HT1080 (cell line): ENCODE results near the gene NOP16. TPM values are rescaled to one million over a fixed set of nuclear protein-coding genes. Genes with fewer than 3 reads are reported as not detected.

Experiments used
- DNase-seq: peaks from one replicate; pipeline ENCODE4 v3.0.0-alpha.2; 2015; ENCODE audit warnings: low read depth
- polyA plus RNA-seq, 2 experiments: library from polyadenylated mRNA; depleted of rRNA; stranded (reverse); fragments of >200 nt; gene quantifications; 2 replicates each; pipeline ENCODE4 v1.2.3, GENCODE V29; 2015
- total RNA-seq: library from RNA; depleted of rRNA; stranded (reverse); fragments of >200 nt; shearing (Covaris generic); gene quantifications from 2 replicates; pipeline ENCODE4 v1.2.3, GENCODE V29; 2014; rRNA removed

Gene NOP16, protein sequence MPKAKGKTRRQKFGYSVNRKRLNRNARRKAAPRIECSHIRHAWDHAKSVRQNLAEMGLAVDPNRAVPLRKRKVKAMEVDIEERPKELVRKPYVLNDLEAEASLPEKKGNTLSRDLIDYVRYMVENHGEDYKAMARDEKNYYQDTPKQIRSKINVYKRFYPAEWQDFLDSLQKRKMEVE
- total RNA-seq, result 88.6 and 94.4 TPM in 2 replicates
- 79.6 and 92.1 TPM in 2 replicates for polyA plus RNA-seq (2015; cell fraction: cytosol; rRNA removed)
- polyA plus RNA-seq (2015; cell fraction: nucleus; rRNA removed), result 91.6 and 110 TPM in 2 replicates

DNA sequence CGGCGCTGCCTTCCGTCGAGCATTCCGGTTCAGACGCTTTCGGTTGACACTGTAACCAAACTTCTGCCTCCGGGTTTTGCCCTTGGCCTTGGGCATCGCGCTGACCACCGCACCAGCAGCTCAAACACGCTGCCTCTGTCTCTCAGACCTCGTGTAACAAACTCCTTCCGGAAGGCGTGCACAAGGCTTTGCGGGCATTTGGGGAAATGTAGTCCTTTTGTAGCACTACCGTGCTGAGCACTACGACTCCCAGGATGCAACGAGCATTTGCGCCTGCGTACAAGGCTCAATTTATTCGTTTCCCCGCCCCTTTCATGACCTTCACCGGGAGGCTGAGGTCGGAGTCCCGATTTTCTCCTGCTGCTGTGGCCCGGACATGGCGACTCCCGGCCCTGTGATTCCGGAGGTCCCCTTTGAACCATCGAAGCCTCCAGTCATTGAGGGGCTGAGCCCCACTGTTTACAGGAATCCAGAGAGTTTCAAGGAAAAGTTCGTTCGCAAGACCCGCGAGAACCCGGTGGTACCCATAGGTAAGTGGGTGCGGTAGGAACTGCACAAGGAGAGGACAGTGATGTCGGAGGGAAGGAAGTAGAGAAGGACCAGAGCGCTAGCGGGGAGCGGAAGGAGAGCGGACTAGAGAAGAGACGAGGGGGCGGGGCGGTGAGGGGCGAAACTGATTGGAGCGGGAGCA is at the start of gene NOP16, which contains the start of gene HIGD2A:
TSS of gene NOP16 (minus strand) at position 155 of the 691 bp plus-strand sequence. CDS start at position 96, 59 bp downstream.
TSS of gene HIGD2A (plus strand) at position 308 of the 691 bp plus-strand sequence. CDS start at position 377, 69 bp downstream.
- peak; percentile 95 for DNase-seq

DNA sequence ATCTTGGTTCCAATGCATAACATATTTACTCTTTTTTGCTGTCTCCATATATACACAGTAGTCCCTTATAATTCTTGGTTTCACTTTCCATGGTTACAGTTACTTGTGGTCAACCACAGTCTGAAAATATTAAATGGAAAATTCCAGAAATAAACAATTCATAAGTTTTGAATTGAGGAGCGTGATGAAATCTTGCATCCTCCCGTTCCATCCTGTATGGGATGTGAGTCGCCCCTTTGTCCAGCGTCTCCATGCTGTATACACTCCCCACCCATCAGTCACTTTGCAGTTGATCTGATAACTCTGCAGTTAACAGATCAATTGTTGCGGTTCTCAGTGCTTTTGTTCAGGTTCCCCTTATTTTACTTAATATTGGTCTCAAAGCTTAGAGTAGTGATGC is 48.3 kb upstream of the NOP16 start:
- peak; percentile 85 for DNase-seq

DNA sequence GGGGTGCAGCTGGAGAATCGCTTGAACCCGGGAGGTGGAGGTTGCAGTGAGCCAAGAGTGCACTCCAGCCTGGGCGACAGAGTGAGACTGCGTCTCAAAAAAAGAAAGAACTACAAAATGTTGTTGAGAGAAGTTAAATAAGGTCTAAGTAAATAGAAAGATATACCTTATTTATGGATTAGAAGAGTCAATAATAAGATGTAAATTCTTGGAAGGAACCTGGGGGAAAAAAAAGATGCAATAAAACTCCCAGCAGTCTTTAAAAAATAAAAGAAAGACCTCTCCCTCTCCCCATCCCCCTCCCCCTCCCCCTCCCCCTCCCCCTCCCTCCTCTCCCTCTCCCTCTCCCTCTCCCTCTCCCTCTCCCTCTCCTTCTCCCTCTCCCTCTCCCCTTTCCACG is 44.3 kb upstream of the NOP16 start:
- no peak for DNase-seq

DNA sequence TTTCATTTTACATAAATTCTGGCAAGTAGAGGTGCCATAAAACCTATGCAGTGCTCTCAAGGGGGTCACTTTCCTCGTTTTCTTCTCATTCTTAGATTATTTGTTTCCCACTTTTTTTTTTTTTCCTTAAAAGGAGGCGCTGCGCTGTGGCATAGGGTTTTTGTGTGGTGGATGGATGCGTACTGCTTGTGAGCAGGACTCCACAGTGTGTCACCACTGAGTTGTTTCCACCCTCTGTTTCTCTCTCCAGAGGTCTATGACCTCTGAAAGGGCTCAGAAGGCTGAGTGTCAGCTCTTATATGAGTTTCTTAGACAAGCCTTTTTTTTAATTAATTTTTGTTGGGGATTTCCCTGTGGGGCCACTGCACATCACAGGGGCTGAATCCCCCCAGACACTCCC is 41.6 kb upstream of the NOP16 start:
- DNase-seq, result no peak

DNA sequence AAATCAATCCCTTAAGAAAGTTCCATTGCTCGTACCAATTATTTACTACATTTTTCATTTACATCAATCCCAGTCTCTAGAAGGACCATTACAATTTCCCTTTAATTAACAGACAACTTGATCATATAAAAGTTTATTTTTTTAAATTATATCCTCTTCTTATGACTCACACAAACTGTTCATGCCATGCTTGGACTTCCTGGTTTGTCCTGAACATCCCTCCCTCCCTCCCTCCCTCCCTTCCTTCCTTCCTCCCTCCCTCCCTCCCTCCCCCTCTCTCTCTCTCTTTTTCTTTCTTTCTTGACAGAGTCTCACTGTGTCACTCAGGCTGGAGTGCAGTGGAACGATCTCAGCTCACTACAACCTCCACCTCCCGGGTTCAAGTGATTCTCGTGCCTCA is 39.6 kb upstream of the NOP16 start:
- DNase-seq, result no peak

DNA sequence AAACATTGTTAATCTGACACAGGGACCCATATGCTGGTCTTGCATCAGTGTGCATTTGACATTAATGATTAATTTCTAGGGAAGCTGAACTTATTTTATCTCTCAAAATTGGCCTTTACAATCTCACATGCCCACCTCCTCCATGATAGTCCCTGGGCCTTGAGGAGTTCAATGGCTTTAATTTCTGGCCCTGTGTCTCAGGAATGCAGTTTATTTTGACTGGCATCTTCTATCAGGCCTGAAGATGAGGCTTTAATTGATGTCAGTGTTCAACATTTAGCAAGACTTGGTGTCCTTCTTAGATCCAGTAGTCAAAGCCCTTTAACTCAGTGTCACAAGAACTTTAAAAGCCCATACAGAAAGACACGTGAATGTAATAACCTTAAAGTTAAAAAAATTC is 38.5 kb upstream of the NOP16 start:
- DNase-seq, result no peak

DNA sequence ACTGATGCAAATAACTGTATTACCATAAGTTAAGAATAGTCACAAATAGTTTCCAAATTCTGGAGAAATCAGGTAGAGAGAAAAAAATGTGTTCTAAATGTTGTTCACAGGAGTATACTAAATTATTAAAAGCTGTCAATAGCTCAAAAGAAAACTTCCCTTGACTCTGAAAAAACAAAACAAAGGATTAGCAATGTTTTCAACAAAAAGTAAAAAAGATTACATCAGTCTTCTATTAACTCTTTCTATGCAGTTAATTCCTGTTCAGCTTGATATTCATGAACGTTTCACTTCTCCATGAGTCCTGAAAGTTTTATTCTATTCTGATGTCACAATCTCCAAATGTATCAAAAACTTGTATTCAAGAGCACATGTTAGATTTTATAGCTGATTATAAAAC is 37.4 kb upstream of the NOP16 start:
- DNase-seq, result no peak

DNA sequence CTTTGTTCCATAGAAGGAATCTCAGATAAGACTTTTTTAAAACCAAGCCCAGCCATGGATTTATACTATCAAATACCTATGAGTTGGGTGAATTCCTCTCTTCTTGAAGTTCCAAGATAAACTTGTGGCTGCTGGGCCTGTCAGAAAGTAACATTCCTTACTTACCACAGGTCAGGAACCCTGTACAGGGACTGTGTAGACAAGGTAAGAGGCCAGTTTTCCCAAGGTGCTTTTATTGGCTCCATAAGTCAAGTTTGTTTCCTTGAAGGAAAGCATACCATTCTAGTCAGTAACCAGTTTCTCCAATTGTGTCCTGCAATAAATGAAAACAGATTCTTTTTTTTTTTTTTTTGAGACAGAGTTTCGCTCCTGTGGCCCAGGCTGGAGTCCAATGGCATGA is 36.7 kb upstream of the NOP16 start:
- no peak for DNase-seq

DNA sequence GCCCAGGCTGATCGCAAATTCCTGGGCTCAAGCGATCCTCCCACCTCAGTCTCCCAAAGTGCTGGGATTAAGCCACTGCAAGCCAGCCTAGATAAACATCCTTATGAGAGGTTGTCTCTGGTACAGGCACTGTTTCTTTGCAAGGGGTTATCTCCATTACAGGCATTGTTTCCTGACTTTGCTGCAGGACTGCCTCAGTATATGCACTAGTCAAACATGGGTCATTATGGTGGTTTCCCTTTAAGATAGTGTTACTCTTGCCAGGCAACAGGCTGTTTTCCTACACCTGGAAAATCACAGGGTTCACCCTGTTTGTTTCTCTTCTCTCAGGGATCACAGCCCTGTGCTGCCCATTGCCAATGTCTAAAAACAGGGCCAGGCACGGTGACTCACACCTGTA is 35.8 kb upstream of the NOP16 start:
- DNase-seq, result no peak

DNA sequence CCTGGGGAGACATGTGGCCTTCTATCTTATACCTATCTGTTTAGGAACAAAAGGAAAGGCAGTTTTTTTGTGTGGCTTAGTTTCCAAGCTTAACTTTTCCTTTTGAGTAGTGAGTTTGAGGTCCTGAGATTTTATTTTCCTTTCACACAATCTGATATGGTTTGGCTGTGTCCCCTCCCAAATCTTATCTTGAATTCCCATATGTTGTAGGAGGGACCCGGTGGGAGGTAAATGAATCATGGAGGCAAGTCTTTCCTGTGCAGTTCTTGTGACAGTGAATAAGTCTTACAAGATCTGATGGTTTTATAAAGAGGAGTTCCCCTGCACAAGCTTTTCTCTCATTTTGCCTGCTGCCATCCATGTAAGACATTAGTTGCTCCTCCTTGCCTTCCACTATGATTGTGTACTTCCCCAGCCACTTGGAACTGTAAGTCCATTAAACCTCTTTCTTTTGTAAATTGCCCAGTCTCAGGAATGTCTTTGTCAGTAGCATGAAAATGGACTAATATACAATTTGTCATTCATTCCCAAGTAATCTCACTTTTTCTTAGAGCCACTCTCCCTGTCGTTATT is 32.7 kb upstream of the NOP16 start:
- DNase-seq, result no peak

DNA sequence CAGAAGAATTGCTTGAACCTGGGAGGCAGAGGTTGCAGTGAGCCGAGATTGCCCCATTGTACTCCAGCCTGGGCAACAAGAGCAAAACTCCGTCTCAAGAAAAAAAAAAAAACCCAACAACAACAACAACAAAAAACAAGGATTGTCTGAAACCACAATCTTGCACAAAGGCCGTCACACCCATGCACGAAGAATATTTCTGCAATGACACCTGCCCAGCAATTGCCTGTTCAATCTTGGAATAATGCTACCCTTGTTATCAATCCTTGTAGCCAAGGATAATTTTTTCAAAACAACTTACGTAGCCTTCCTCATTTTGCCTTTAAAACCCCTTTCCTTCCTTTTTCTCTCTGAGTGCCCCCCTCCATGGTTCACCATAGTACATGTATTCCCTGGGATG is 31.7 kb upstream of the NOP16 start:
- DNase-seq, result no peak

DNA sequence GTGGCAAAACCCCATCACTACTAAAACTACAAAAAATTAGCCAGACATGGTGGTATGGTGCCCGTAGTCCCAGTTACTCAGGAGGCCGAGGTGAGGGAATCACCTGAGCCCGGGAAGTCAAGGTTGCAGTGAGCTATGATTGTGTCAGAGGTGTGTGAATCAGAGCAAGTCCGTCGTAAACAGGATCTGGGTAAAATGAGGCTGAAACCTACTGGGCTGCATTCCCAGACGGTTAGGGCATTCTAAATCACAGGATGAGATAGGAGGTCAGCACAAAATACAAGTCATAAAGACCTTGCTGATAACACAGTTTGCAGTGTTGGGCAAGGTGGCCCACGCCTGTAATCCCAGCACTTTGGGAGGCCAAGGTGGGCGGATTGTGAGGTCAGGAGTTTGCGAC is 29.9 kb upstream of the NOP16 start:
- DNase-seq, result no peak

DNA sequence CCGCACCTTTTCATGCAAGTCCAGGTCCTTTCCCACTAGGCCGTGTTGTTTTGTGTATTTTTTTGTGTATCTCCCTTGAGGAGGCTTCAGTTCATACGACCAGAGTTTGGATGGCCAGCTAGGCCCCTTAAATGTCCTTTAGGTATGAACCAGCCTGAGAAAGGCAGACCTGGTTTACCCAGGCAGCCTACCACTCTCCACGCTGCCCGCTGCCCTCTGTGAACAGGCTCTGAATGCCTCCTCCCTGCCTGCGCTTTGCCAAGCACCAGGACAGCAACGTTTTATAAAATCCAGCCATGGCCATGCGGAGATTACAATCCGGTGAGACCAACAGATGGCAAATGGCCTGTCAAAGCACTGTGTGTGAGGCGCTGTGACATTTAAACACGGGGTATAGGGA is 28.6 kb upstream of the NOP16 start:
- DNase-seq, result no peak

DNA sequence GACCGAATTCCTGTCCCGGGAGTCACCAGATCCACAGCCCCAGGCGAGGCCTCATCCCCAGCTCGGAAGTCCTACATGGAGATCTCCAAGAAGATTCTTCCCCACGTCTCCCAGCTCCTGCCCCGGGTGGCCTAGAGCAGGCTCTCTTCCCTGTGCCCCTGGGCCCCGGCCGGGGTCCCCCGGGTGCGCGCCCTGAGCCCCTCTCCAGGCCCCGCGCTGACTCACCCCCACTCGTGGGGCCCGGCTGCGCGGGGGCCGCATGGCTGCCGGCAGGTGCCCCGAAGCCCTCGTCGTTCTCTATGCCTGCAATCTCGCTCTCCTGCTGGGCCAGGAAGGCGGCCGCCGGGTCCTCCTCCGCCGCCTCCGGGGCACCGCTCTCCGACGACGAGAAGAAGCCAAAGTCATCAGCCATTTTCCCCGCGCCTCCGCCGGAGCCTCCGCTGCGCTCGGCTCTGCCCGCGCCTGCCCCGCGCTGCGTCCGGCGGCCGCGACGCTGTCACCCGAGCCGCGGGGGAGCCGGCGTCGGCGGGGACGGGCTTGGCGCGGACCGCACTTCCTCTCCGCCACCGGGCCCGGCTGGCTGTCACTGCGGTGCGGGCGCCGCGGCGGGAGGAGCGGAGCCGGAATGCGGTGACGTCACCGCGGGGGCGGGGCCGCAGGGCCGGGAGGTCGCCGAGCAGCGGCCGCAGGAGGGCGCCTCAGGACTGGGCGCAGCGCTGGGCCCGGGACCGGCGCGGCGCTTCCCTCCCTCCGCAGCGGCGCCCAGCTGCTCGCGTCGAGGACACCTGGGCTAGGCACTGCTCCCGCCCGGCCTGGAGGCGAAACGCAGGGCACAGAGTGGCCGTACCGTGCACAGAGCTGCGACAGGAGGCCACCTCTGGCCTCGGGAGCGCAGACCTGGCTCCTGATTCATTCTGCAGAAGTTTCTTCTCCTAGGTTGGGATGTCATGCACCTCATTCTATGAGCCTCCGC is 27.8 kb upstream of the NOP16 start, which contains the start of gene CLTB:
TSS of gene CLTB (minus strand) at position 588 of the 973 bp plus-strand sequence. CDS start at position 412, 176 bp downstream.
- peak; percentile 79 for DNase-seq

DNA sequence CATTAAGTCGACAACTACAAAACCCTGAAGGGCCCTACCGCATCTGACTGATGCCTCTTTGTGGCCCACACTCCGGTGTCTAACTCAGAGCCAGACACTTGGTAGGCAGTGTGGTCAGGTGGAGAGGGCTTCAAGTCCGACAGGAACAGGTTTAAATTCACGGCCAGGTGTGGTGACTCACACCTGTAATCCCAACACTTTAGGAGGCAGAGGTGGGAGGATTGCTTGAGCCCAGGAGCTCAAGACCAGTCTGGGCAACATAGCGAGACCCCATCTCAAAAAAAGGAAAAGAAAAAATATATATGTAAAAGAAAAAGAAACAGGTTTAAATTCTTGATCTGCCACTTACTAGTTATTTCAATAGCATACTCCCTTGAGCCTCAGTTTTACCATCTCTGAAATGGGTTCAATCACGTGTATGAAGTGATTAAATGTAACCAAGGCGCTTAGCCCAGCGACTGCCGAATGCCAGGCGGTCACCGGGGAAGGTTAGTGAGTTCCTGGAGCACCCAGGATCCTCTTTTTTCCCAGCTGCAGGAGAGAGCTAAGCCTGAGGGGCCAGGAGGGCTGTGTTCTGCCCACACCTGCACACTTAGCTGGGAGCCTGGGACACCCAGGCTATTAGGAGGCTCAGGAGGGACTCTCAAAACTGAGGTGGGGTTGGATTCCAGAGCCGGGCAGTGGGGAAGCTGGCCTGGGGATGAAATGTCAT is 27.0 kb upstream of the NOP16 start:
- no peak for DNase-seq

DNA sequence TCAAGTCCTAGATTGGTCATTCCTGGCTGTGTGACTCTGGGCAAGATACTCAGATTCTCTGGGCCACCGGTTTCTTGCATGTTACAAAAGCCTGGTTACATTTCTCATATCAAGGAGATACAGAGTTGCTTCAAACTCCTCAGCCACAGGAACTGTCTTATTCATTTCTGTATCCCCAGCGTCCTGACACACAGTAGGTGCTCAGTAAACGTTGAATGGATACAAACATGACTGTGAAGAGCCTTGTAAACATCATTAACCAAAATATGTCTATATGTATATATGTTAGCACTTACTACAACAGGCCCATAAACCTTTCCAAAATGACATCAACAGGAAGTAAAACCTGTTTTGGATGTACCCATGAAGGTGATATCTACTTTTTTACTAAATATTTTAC is 26.3 kb upstream of the NOP16 start:
- no peak for DNase-seq

DNA sequence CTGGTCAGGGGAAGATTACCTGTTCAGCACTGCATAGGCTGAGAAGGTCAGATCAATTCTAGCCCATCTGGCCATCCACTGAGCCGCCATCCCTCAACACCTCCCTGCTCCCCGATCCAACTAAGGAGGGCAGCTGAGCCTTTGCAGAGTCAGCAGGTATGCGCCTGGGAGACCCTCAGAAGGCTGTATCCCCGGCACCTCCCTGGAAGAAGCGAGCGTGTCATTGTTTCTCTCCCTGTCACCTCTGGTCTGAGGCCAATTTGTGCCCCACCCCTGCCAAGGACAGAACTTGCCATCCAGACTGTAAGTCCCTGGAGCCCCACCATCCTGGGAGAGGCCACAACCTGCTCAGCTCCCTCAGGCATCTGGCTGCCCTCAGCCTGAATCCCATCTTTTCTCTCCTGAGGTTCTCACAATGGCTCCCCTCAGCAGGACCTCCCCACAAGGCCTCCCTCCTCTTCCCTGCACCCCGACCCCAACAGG is 25.4 kb upstream of the NOP16 start:
- no peak for DNase-seq

DNA sequence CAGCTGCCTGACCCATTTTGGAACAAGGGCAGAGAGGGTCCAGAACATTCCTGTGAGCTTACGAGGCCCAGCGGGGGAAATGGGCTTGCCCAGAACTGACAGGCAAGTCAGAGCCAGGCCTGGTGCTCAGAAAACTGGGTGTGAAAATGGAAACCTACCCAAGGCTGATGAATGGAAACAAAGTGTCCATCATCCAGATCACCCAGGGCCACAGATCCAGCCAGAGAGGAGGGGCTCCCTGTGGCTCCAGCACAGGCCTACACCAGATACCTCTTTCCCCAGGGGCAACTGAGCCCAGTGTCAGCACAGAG is 24.8 kb upstream of the NOP16 start:
- no peak for DNase-seq

DNA sequence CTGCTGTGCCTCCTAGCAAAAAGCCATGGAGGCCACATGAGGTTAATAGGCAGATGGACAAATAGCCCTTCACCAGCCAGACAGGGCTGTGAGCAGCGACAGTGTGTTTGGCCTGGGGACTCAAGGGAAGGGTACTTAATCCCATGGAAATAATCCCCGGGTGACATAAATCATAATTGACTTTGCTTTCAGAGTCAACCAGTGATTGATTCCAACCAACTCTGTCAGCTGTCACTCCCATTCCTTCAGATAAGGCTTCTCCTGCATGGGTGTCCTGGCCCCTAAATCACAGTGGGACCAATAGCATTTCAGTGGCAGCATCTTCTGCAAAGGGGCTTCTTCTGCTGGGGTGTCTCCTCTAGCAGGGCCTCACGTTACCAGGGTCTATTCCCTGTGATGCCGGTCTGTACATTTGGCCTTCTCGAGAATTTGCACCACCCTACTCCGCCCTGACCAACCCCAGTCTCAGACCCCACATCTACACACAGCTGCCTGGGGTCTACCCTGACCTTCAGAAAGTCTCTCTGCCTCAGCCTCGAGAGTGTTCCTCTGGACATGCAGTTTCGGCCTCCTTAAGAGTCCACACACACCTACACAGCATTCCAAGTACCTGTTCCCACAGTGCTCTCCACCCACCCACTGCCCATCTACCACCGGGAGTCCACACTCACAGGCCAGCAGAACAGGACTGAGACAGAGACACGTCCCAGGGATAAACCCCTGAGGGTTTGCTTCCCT is 24.3 kb upstream of the NOP16 start:
- DNase-seq, result no peak
